CD14-positive monocyte (primary cell): ENCODE results near the gene NDUFAF2. TPM values are rescaled to one million over a fixed set of nuclear protein-coding genes. Genes with fewer than 3 reads are reported as not detected.
A peak's percentile ranks its signal among the peaks of the same experiment; 100 is the strongest.

Source experiments
- DNase-seq, 3 donors: peaks; one replicate each; pipeline ENCODE4 v3.0.0-alpha.2; 2011 to 2022
- H2AFZ ChIP-seq: 2 replicates; pipeline ENCODE4 v1.6.0; 2012; ENCODE audit warnings: mild to moderate bottlenecking, low read depth, low read length, inconsistent platforms; ENCODE audit not compliant: insufficient read depth, poor library complexity, severe bottlenecking
- H3K27ac ChIP-seq, 2 donors: 1 replicate in 1 of 2; 2 replicates in 1 of 2; pipeline ENCODE4 v1.5.1; 2012 to 2013; ENCODE audit warnings: low read length in 2 of 2, control low read depth in 1 of 2, inconsistent platforms in 1 of 2, low read depth in 1 of 2, mild to moderate bottlenecking in 1 of 2
- H3K27me3 ChIP-seq, 2 donors: one replicate each; pipeline versions ENCODE4 v1.6.0 to v1.6.1; 2011 to 2013; ENCODE audit warnings: low read length in 2 of 2; ENCODE audit not compliant: control insufficient read depth in 2 of 2, insufficient read depth in 2 of 2
- H3K36me3 ChIP-seq, 2 donors: replicated peaks in 1 of 2; 1 replicate in 1 of 2; 2 replicates in 1 of 2; pipeline versions ENCODE4 v1.5.1 to v1.6.1; 2012 to 2013; ENCODE audit warnings: low read length in 2 of 2, control low read depth in 1 of 2, inconsistent platforms in 1 of 2, mild to moderate bottlenecking in 1 of 2; ENCODE audit not compliant: insufficient read depth in 2 of 2, control insufficient read depth in 1 of 2
- H3K4me1 ChIP-seq, 2 donors: 1 replicate in 1 of 2; 2 replicates in 1 of 2; pipeline versions ENCODE4 v1.5.1 to v1.6.1; 2012 to 2013; ENCODE audit warnings: low read length in 2 of 2, control low read depth in 1 of 2, inconsistent platforms in 1 of 2, mild to moderate bottlenecking in 1 of 2, moderate library complexity in 1 of 2; ENCODE audit not compliant: insufficient read depth in 2 of 2, control insufficient read depth in 1 of 2
- H3K4me2 ChIP-seq: replicated peaks from 2 replicates; pipeline ENCODE3; 2012; ENCODE audit warnings: low read length, moderate library complexity, mild to moderate bottlenecking; ENCODE audit not compliant: poor library complexity, severe bottlenecking; ENCODE audit errors: extremely low read depth
- H3K4me3 ChIP-seq, 3 experiments: fragments of 200-600 bp in 1 of 3; sonication (generic) in 1 of 3; replicated peaks in 1 of 3; 1 replicate in 2 of 3; 2 replicates in 1 of 3; pipeline ENCODE4 v1.5.1; 2011 to 2013; ENCODE audit warnings: low read length in 3 of 3, mild to moderate bottlenecking in 3 of 3, control low read depth in 2 of 3, low read depth in 2 of 3, inconsistent platforms in 1 of 3, moderate library complexity in 1 of 3
- H3K79me2 ChIP-seq: 2 replicates; pipeline ENCODE4 v1.6.0; 2012; ENCODE audit warnings: mild to moderate bottlenecking, control low read depth, inconsistent platforms, low read length, moderate library complexity; ENCODE audit not compliant: insufficient read depth
- H3K9ac ChIP-seq: 2 replicates; pipeline ENCODE4 v1.6.0; 2017; ENCODE audit warnings: low read length, mild to moderate bottlenecking; ENCODE audit not compliant: insufficient read depth, poor library complexity, severe bottlenecking
- H3K9me3 ChIP-seq, 2 donors: replicated peaks in 1 of 2; 1 replicate in 1 of 2; 2 replicates in 1 of 2; pipeline versions ENCODE4 v1.5.1 to v1.6.1; 2012 to 2013; ENCODE audit warnings: low read length in 2 of 2, control low read depth in 1 of 2; ENCODE audit not compliant: control insufficient read depth in 1 of 2, insufficient read depth in 1 of 2
- H4K20me1 ChIP-seq: 2 replicates; pipeline ENCODE4 v1.6.0; 2012; ENCODE audit warnings: mild to moderate bottlenecking, low read length, control low read depth, moderate library complexity; ENCODE audit not compliant: insufficient read depth
- H3K27ac Mint-ChIP-seq, 7 donors: one replicate each; pipeline ENCODE4 v1.8.0; 2020; ENCODE audit warnings: mild to moderate bottlenecking in 7 of 7, mixed read lengths in 7 of 7, moderate library complexity in 6 of 7, inconsistent platforms in 2 of 7
- H3K27me3 Mint-ChIP-seq, 3 donors: one replicate each; pipeline ENCODE4 v1.8.0; 2021 to 2022; ENCODE audit warnings: low read depth in 3 of 3, mild to moderate bottlenecking in 3 of 3, mixed read lengths in 3 of 3, moderate library complexity in 3 of 3, inconsistent platforms in 1 of 3
- H3K36me3 Mint-ChIP-seq, 2 donors: one replicate each; pipeline ENCODE4 v1.8.0; 2020; ENCODE audit warnings: mixed read lengths in 2 of 2, inconsistent platforms in 1 of 2, mild to moderate bottlenecking in 1 of 2
- H3K4me1 Mint-ChIP-seq: one replicate; pipeline ENCODE4 v1.8.0; 2020; ENCODE audit warnings: mild to moderate bottlenecking, mixed read lengths
- H3K4me3 Mint-ChIP-seq, 2 donors: one replicate each; pipeline ENCODE4 v1.8.0; 2020; ENCODE audit warnings: mild to moderate bottlenecking in 2 of 2, mixed read lengths in 2 of 2, moderate library complexity in 1 of 2
- H3K9me3 Mint-ChIP-seq, 7 donors: one replicate each; pipeline ENCODE4 v1.8.0; 2020 to 2022; ENCODE audit warnings: mixed read lengths in 7 of 7, mild to moderate bottlenecking in 6 of 7, moderate library complexity in 6 of 7, inconsistent platforms in 2 of 7
- CTCF ChIP-seq: fragments of 200-600 bp; IDR thresholded peaks from one replicate; pipeline ENCODE4 v1.8.0; 2022; ENCODE audit warnings: antibody characterized with exemption, mild to moderate bottlenecking
- WGBS: methylation state at CpG from one replicate; pipeline ENCODE4 v1.1.5; 2013; ENCODE audit warnings: missing lambda C conversion rate; ENCODE audit not compliant: insufficient coverage; 5-methylcytosine and 5-hydroxymethylcytosine counted together
- intact Hi-C, 2 donors: fragments of 100-400 bp; cut with micrococcal nuclease; formaldehyde crosslinking; loops; one replicate each; pipeline versions ENCODE4 v1.15.0 to v1.15.1; 2023
- polyA plus RNA-seq, 3 donors: library from polyadenylated mRNA; depleted of rRNA in 1 of 3; unstranded in 2 of 3; stranded (reverse) in 1 of 3; fragments of 300-500 nt in 2 of 3; fragments of >200 nt in 1 of 3; fragmentation: Illumina TruSeq in 2 of 3; gene quantifications; 1 replicate in 2 of 3; 2 replicates in 1 of 3; pipeline ENCODE4 v1.2.3, GENCODE V29; 2012 to 2021

NDUFAF2 gene
- polyA plus RNA-seq, 3 donors, result 5.9 to 29.5 (median 25.0) TPM

DNA sequence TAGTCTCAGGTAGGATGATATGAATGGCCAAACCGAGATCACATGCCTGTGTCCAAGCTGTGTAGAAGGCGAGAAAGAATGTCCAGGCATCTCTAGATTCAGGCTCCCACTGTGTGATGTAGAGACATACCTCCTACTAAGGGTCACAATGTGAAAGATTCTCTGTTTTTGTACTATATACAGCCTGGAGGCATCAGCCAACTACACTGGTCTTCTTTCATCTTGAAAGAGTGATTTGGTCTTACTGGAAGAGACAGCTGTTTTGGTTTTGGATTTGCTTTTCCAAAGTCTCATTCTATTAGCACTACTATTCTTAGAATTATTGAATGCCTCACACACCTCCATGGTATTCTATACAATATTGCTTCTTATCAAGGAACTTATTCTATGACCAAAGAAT, 26.5 kb upstream of the NDUFAF2 start:
- Histone ChIP-seq H3K9me3 (no peaks in the 10 kb centered on the region), H3K36me3 (peaks cover 33 to 69% of the 10 kb centered on the region in 2 donors), H3K4me1 (no peaks in the 10 kb centered on the region), H4K20me1 (no peaks in the 10 kb centered on the region), H3K27me3 (no peaks in the 10 kb centered on the region), H2AFZ (no peak overlapping the region), H3K79me2 (no peaks in the 10 kb centered on the region), H3K4me2 (no peak overlapping the region), H3K4me3 (no peak overlapping the region), H3K27ac (no peak overlapping the region), H3K9ac (no peak overlapping the region)
- no peaks in the 10 kb centered on the region for H3K27me3 Mint-ChIP-seq
- WGBS, result no CpG with 5 or more reads among the region's 2 CpGs
- H3K9me3 Mint-ChIP-seq, result peaks cover 0 to 4% (median 0%) of the 10 kb centered on the region in 7 donors
- no peaks in the 10 kb centered on the region for H3K4me1 Mint-ChIP-seq
- peaks cover 52 to 55% of the 10 kb centered on the region in 2 donors for H3K36me3 Mint-ChIP-seq
- TF ChIP-seq CTCF, result no peak
- no peak overlapping the region for H3K4me3 Mint-ChIP-seq
- intact Hi-C loops, result no loop called here
- no peak for DNase-seq
- no peak overlapping the region for H3K27ac Mint-ChIP-seq

GRCh38 chr5:60927450-60927849, 17.6 kb upstream of the NDUFAF2 start:
- TF ChIP-seq CTCF, result no peak
- Histone ChIP-seq H3K9me3 (no peaks in the 10 kb centered on the region), H3K27me3 (no peaks in the 10 kb centered on the region), H3K9ac (no peak overlapping the region), H4K20me1 (no peaks in the 10 kb centered on the region), H3K36me3 (peaks cover 26 to 49% of the 10 kb centered on the region in 2 donors), H3K4me3 (no peak overlapping the region), H3K79me2 (no peaks in the 10 kb centered on the region), H3K4me1 (no peaks in the 10 kb centered on the region), H3K27ac (no peak overlapping the region), H2AFZ (no peak overlapping the region), H3K4me2 (no peak overlapping the region)
- no peak overlapping the region for H3K4me3 Mint-ChIP-seq
- H3K4me1 Mint-ChIP-seq, result no peaks in the 10 kb centered on the region
- no peak for DNase-seq
- no peaks in the 10 kb centered on the region for H3K27me3 Mint-ChIP-seq
- no peaks in the 10 kb centered on the region for H3K9me3 Mint-ChIP-seq
- H3K36me3 Mint-ChIP-seq, result peaks cover 28 to 42% of the 10 kb centered on the region in 2 donors
- intact Hi-C loops, result no loop called here
- peak overlapping the region in 1 of 7 donors; percentile 80 for H3K27ac Mint-ChIP-seq
